Activated T-helper 1 cell treated with anti-CD3 and anti-CD28 coated beads, Interleukin-12 subunit alpha, Interleukin-12 subunit beta, Interleukin-2, Interleukin-4 antibody, amounts not matched to agents 30 ng/mL and 10 ng/mL and 1 ng/mL, durations not matched to agents 14 hours and 24 hours and 36 hours (primary cell): Measurements from ENCODE around the gene SLC32A1. TPM values are rescaled to one million over a fixed set of nuclear protein-coding genes. Genes with fewer than 3 reads are reported as not detected.

Experiments
- DNase-seq: peaks from one replicate; pipeline ENCODE4 v3.0.0; 2021; ENCODE audit warnings: low spot score
- H3K27ac Mint-ChIP-seq: one replicate; pipeline ENCODE4 v1.8.0; 2021; ENCODE audit warnings: mild to moderate bottlenecking, mixed read lengths
- H3K27me3 Mint-ChIP-seq: one replicate; pipeline ENCODE4 v1.8.0; 2022; ENCODE audit warnings: mild to moderate bottlenecking, moderate library complexity, mixed read lengths; ENCODE audit not compliant: insufficient read depth
- H3K36me3 Mint-ChIP-seq: one replicate; pipeline ENCODE4 v1.8.0; 2021; ENCODE audit warnings: low read depth, mixed read lengths
- H3K4me1 Mint-ChIP-seq: one replicate; pipeline ENCODE4 v1.8.0; 2021; ENCODE audit warnings: low read depth, mixed read lengths
- H3K4me3 Mint-ChIP-seq: one replicate; pipeline ENCODE4 v1.8.0; 2021; ENCODE audit warnings: mild to moderate bottlenecking, moderate library complexity, mixed read lengths
- H3K9me3 Mint-ChIP-seq: one replicate; pipeline ENCODE4 v1.8.0; 2021; ENCODE audit warnings: mixed read lengths
- intact Hi-C: fragments of 100-400 bp; cut with micrococcal nuclease; formaldehyde crosslinking; loops from one replicate; pipeline ENCODE4 v1.15.1; 2024
- total RNA-seq: library from RNA; stranded (reverse); gene quantifications from 2 replicates; pipeline ENCODE4 v1.2.3, GENCODE V29; 2022

Gene SLC32A1
- total RNA-seq, 1 donor from 2014 or later: not detected

GRCh38 chr20:38766071-38766470 is 41.8 kb downstream of the SLC32A1 start:
- Mint-ChIP-seq H3K27ac (no peak overlapping the region), H3K36me3 (peaks cover 69% of the 10 kb centered on the region), H3K27me3 (no peaks in the 10 kb centered on the region), H3K9me3 (no peaks in the 10 kb centered on the region), H3K4me3 (no peak overlapping the region), H3K4me1 (peaks cover 37% of the 10 kb centered on the region)
- no peak for DNase-seq
- intact Hi-C loops: no loop called here

DNA sequence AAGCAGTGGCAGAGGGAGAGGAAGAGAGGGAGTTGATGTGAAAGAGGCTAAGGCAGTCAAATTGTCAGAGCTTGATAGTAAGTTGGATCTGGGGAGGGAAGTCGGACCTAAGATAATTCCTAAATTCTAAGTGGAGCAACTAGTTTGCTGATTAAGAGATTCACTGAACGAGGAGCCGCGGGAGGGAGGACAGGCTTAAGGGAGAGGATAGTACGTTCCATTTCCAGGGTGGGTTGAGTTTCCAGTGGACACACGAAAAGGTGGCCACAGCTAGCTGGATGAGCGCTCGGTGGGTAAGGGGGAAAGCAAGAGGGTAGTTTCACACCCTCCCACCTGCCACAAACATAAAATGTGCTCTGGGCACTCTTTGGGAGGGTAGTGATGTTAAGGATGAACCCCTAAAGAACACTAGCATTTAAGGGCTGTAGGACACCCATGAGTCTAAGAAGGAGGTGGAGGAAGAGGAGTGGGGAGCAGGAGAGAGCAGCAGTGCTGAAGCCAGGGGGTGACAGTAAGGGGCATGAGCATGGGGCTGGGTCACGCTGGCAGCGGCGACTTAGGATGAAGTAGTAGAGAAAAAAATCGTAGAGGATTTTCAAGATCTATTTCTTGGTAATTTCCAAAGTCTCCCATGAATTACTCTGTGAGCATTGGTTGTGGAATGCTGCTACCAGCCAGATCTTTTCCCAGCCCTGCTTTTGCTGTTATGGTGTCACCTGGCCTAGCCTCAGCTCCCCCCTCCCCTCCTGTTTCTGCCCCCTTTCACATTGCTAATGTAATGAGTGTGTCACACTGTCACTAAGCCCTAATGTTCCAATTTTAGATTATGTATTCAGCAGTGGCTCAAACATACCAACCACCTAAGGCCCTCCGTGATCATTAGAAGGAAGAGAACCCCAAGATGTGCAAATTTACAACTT is 45.4 kb downstream of the SLC32A1 start:
- Mint-ChIP-seq H3K4me1 (peaks cover 7% of the 10 kb centered on the region), H3K9me3 (peaks cover 9% of the 10 kb centered on the region), H3K4me3 (no peak overlapping the region), H3K27ac (no peak overlapping the region), H3K27me3 (no peaks in the 10 kb centered on the region), H3K36me3 (peaks cover 68% of the 10 kb centered on the region)
- intact Hi-C loops: no loop called here
- DNase-seq: no peak

DNA sequence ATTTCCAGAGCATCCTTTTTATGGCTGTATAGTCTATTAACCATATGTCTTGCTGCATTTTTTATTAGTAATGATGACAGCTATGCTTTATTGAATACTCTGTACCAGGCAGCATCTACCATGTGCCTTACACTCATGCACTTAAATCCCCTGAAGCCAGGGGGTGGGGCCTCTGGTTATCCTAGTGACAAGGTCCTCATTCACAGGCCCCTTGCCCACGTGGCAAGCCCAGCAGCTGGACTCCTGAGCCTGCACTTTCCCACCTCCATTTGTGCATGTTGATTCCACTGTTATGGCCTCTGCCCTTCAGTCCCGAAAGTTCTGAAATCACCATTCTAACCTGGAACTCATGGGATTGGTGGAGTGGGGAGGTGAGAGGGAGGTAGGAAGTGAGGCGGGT is 46.3 kb downstream of the SLC32A1 start:
- Mint-ChIP-seq H3K9me3 (peaks cover 9% of the 10 kb centered on the region), H3K4me3 (no peak overlapping the region), H3K36me3 (peaks cover 68% of the 10 kb centered on the region), H3K27me3 (no peaks in the 10 kb centered on the region), H3K4me1 (peaks cover 6% of the 10 kb centered on the region), H3K27ac (no peak overlapping the region)
- no peak for DNase-seq
- intact Hi-C loops: no loop called here

DNA sequence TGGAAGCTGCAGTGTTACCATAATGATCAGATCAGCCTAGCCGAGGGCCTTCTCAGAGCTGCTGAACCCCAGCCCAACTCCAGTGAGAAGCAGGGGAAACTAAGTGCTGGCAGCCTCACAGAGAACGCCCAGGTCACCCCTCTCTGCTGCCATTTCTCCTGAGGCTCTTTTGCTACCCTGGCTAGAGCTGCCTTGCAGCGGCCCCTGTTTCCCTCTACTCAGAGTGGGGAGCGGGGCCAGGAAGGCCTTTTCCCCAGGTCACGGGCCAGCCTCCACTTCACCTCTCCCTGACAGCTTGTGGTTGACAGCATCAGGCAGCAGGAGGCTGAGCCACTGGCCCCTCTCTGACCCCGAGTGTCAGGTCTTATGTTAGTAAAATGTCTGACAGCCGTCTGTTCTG is 46.7 kb downstream of the SLC32A1 start:
- intact Hi-C loops: no loop called here
- H3K27ac Mint-ChIP-seq: no peak overlapping the region
- H3K4me1 Mint-ChIP-seq: peaks cover 10% of the 10 kb centered on the region
- no peak overlapping the region for H3K4me3 Mint-ChIP-seq
- DNase-seq: no peak
- peaks cover 63% of the 10 kb centered on the region for H3K36me3 Mint-ChIP-seq
- peaks cover 9% of the 10 kb centered on the region for H3K9me3 Mint-ChIP-seq
- H3K27me3 Mint-ChIP-seq: no peaks in the 10 kb centered on the region

DNA sequence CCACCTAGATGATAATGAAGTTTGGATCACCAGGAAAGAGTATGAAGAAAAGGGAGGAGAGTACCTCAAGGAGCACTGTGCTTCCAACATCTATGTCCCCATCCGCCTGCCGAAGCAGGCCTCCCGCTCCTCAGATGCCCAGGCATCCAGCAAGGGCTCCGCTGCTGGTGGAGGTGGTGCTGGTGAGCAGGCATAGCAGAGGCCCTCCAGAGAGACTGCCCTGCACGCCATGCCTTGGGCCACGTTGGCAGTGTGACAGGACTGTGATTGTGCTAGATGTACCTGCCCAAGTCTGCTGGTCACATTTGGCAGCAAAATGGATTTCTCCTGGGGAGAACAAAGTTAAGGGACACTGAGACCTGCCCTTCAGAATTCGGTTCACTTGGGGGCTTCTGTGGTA is 47.3 kb downstream of the SLC32A1 start:
- no peak overlapping the region for H3K4me3 Mint-ChIP-seq
- H3K27me3 Mint-ChIP-seq: no peaks in the 10 kb centered on the region
- no peak for DNase-seq
- intact Hi-C loops: no loop called here
- H3K36me3 Mint-ChIP-seq: peaks cover 57% of the 10 kb centered on the region
- peaks cover 17% of the 10 kb centered on the region for H3K4me1 Mint-ChIP-seq
- no peak overlapping the region for H3K27ac Mint-ChIP-seq
- peaks cover 9% of the 10 kb centered on the region for H3K9me3 Mint-ChIP-seq

- Mint-ChIP-seq H3K36me3 (peaks cover 36% of the 10 kb centered on the region), H3K27ac (no peak overlapping the region), H3K4me3 (no peak overlapping the region), H3K27me3 (no peaks in the 10 kb centered on the region), H3K4me1 (peaks cover 17% of the 10 kb centered on the region), H3K9me3 (peaks cover 9% of the 10 kb centered on the region)
- intact Hi-C loops: no loop called here
- no peak for DNase-seq
Measured at GRCh38 chr20:38774167-38774566, 49.9 kb downstream of the SLC32A1 start.

DNA sequence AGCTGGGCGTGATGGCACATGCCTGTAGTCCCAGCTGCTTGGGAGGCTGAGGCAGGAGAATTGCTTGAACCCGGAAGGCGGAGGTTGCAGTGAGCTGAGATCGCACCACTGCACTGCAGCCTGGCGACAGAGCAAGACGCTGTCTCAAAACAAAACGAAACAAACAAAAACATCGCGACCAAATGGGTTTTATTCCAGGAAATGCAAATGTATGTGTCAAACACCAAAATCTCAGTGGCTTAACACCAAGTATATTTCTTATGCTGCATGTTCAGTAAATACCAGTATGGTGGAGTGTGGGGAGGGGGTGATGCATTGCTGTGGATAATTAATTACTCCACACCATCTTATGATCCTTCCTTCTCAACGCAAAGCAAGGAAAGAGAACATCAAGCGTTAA is 52.1 kb downstream of the SLC32A1 start:
- peaks cover 26% of the 10 kb centered on the region for H3K4me1 Mint-ChIP-seq
- intact Hi-C loops: no loop called here
- DNase-seq: no peak
- H3K4me3 Mint-ChIP-seq: no peak overlapping the region
- peaks cover 9% of the 10 kb centered on the region for H3K9me3 Mint-ChIP-seq
- H3K36me3 Mint-ChIP-seq: peaks cover 26% of the 10 kb centered on the region
- H3K27me3 Mint-ChIP-seq: no peaks in the 10 kb centered on the region
- H3K27ac Mint-ChIP-seq: no peak overlapping the region

Other genes starting within 250 kb of the SLC32A1 start
- not detected in 2 replicates for gene ADIG, start 143.3 kb upstream of the SLC32A1 start, total RNA-seq
- not detected in 2 replicates for gene ARHGAP40, start 122.7 kb upstream of the SLC32A1 start, total RNA-seq
- gene ACTR5, start 24.0 kb downstream of the SLC32A1 start, total RNA-seq: 14.9 and 15.2 TPM in 2 replicates
- 139 and 143 TPM in 2 replicates for gene PPP1R16B, start 81.2 kb downstream of the SLC32A1 start, total RNA-seq
- 11.0 and 12.4 TPM in 2 replicates for gene FAM83D, start 201.9 kb downstream of the SLC32A1 start, total RNA-seq
- gene DHX35, start 237.9 kb downstream of the SLC32A1 start, total RNA-seq: 17.2 and 17.3 TPM in 2 replicates